OCI-LY1 (cell line): ENCODE data around the gene ADK.

Experiments
- H2AFZ ChIP-seq: fragments of 200-600 bp; sonication (generic), shearing (Covaris generic); 2 replicates; pipeline ENCODE4 v1.6.0; 2014; ENCODE audit warnings: antibody characterized with exemption, mild to moderate bottlenecking, low read length
- H3F3A ChIP-seq: fragments of 200-600 bp; sonication (generic), shearing (Covaris generic); 2 replicates; pipeline ENCODE4 v1.6.0; 2014; ENCODE audit warnings: mild to moderate bottlenecking, antibody characterized with exemption, low read length, moderate library complexity; ENCODE audit not compliant: insufficient read depth
- H3K27ac ChIP-seq: fragments of 200-600 bp; sonication (generic); 2 replicates; pipeline ENCODE4 v1.5.1; 2014; ENCODE audit warnings: low read length, mixed run types, mild to moderate bottlenecking, low read depth; ENCODE audit not compliant: poor library complexity, severe bottlenecking
- H3K27me3 ChIP-seq: fragments of 200-600 bp; sonication (generic); 2 replicates; pipeline ENCODE4 v1.6.0; 2014; ENCODE audit warnings: antibody characterized with exemption, mild to moderate bottlenecking, low read length, moderate library complexity; ENCODE audit not compliant: insufficient read depth
- H3K36me3 ChIP-seq: fragments of 200-600 bp; sonication (generic); 2 replicates; pipeline ENCODE4 v1.6.1; 2014; ENCODE audit warnings: mild to moderate bottlenecking, antibody characterized with exemption, low read length, moderate library complexity, mixed read lengths; ENCODE audit not compliant: insufficient read depth
- H3K4me1 ChIP-seq: fragments of 200-600 bp; sonication (generic); 2 replicates; pipeline ENCODE4 v1.5.1; 2014; ENCODE audit warnings: mild to moderate bottlenecking, low read length, moderate library complexity; ENCODE audit not compliant: insufficient read depth, severe bottlenecking
- H3K4me2 ChIP-seq: fragments of 200-600 bp; sonication (generic), shearing (Covaris generic); 2 replicates; pipeline ENCODE4 v1.6.1; 2014; ENCODE audit warnings: low read length
- H3K4me3 ChIP-seq: fragments of 200-600 bp; sonication (generic); 2 replicates; pipeline ENCODE4 v1.5.1; 2014; ENCODE audit warnings: low read length, low read depth, mild to moderate bottlenecking, mixed read lengths; ENCODE audit not compliant: poor library complexity, severe bottlenecking
- H3K79me2 ChIP-seq: fragments of 200-600 bp; shearing (Covaris generic); 2 replicates; pipeline ENCODE4 v1.6.1; 2016; ENCODE audit warnings: mixed run types, low read length, mixed read lengths; ENCODE audit not compliant: insufficient read depth
- H3K9ac ChIP-seq: fragments of 200-600 bp; sonication (generic), shearing (Covaris generic); 2 replicates; pipeline ENCODE4 v1.6.1; 2014; ENCODE audit warnings: mild to moderate bottlenecking, low read length, mixed read lengths
- H3K9me2 ChIP-seq: fragments of 200-600 bp; sonication (generic), shearing (Covaris generic); 2 replicates; pipeline ENCODE4 v1.6.1; 2014; ENCODE audit warnings: low read depth, mild to moderate bottlenecking, low read length, mixed read lengths
- H3K9me3 ChIP-seq: fragments of 200-600 bp; shearing (Covaris generic); 2 replicates; pipeline ENCODE4 v1.6.1; 2014; ENCODE audit warnings: low read length, mixed read lengths
- H4K20me1 ChIP-seq: fragments of 200-600 bp; sonication (generic), shearing (Covaris generic); 2 replicates; pipeline ENCODE4 v1.6.0; 2016; ENCODE audit warnings: mild to moderate bottlenecking, low read length; ENCODE audit not compliant: insufficient read depth
- EZH2 ChIP-seq: fragments of 200-600 bp; sonication (generic), shearing (Covaris generic); IDR thresholded peaks from 2 replicates; pipeline ENCODE4 v1.8.0; 2017; ENCODE audit warnings: borderline replicate concordance, mixed run types, mild to moderate bottlenecking, antibody characterized with exemption, low read length, moderate library complexity, mixed read lengths
- TF ChIP-seq, protein P1 (sequence below): fragments of 200-600 bp; sonication (generic), shearing (Covaris generic); IDR thresholded peaks from 2 replicates; pipeline ENCODE4 v1.5.1; 2017; ENCODE audit warnings: mild to moderate bottlenecking, antibody characterized with exemption, low read length, moderate library complexity, mixed read lengths

The ADK gene

DNA sequence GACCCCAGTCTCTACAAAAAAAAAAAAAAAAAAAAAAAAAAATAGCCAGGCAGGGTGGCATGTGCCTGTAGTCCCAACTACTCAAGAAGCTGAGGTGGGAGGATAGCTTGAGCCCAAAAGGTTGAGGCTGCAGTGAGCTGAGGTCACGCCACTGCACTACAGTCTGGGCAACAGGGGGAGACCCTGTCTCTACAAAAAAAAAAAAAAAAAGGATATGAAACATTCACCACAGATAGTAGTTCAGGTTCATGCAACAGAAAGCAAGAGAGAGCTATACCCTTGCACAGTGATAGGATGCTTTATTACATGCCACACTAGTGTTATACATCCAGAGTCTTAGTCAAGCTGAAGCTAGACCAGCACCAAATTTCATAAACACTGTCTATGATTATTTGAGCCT is 526.9 kb downstream of the ADK start:
- Histone ChIP-seq H3K4me3 (no peak overlapping the region), H3K4me1 (peaks cover 7% of the 10 kb centered on the region), H3K27me3 (no peaks in the 10 kb centered on the region), H3K79me2 (no peaks in the 10 kb centered on the region), H3K9me3 (peaks cover 13% of the 10 kb centered on the region), H3K9me2 (no peaks in the 10 kb centered on the region), H2AFZ (no peak overlapping the region), H3K27ac (no peak overlapping the region), H3K36me3 (peaks cover 16% of the 10 kb centered on the region), H3K4me2 (no peak overlapping the region), H3F3A (no peaks in the 10 kb centered on the region), H4K20me1 (no peaks in the 10 kb centered on the region), H3K9ac (no peak overlapping the region)
- no peak for TF ChIP-seq EZH2
- TF ChIP-seq, protein P1, sequence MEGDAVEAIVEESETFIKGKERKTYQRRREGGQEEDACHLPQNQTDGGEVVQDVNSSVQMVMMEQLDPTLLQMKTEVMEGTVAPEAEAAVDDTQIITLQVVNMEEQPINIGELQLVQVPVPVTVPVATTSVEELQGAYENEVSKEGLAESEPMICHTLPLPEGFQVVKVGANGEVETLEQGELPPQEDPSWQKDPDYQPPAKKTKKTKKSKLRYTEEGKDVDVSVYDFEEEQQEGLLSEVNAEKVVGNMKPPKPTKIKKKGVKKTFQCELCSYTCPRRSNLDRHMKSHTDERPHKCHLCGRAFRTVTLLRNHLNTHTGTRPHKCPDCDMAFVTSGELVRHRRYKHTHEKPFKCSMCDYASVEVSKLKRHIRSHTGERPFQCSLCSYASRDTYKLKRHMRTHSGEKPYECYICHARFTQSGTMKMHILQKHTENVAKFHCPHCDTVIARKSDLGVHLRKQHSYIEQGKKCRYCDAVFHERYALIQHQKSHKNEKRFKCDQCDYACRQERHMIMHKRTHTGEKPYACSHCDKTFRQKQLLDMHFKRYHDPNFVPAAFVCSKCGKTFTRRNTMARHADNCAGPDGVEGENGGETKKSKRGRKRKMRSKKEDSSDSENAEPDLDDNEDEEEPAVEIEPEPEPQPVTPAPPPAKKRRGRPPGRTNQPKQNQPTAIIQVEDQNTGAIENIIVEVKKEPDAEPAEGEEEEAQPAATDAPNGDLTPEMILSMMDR: no peak

DNA sequence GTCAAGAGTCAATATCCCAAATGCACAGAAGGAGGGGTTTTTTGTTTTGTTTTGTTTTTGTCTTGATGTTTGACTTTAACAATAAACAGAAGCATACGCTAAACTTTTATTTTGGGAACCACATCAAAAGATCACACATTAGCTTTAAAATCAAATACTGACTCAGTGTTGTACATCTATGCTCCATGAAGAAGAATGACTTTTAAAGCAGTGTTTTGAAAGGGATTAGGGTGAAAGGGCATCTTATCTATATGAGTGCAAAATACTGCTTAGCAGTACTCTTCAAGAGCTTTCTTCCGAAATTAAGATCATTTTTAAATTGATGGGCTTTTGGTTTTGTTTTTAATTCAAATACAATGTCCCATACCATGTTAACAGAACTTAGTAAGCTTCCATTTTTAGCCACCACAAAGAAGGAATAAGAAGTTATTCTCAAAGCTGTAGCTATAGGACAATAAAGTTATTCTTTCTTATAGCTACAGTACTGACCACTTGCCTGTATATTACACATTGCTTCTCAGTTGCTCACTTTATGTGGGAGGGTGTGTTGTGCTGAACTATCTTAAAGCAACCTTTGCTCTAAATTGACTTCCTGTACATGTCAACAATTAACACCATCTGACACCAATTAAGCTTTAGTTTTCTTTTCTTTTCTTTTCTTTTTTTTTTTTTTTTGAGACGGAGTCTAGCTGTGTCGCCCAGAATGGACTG is 531.1 kb downstream of the ADK start:
- no peak for TF ChIP-seq EZH2
- TF ChIP-seq, protein P1: no peak
- H3K4me3 ChIP-seq: no peak overlapping the region
- peaks cover 5% of the 10 kb centered on the region; the same call in 1 of the 2 replicates for H3K36me3 ChIP-seq
- H3K9me3 ChIP-seq: no peaks in the 10 kb centered on the region
- H3K27me3 ChIP-seq: no peaks in the 10 kb centered on the region
- no peak overlapping the region for H2AFZ ChIP-seq
- H3F3A ChIP-seq: no peaks in the 10 kb centered on the region
- no peaks in the 10 kb centered on the region for H3K79me2 ChIP-seq
- no peak overlapping the region for H3K9ac ChIP-seq
- H4K20me1 ChIP-seq: no peaks in the 10 kb centered on the region
- H3K4me2 ChIP-seq: no peak overlapping the region
- H3K4me1 ChIP-seq: peaks cover 21% of the 10 kb centered on the region
- no peak overlapping the region for H3K27ac ChIP-seq
- H3K9me2 ChIP-seq: no peaks in the 10 kb centered on the region

DNA sequence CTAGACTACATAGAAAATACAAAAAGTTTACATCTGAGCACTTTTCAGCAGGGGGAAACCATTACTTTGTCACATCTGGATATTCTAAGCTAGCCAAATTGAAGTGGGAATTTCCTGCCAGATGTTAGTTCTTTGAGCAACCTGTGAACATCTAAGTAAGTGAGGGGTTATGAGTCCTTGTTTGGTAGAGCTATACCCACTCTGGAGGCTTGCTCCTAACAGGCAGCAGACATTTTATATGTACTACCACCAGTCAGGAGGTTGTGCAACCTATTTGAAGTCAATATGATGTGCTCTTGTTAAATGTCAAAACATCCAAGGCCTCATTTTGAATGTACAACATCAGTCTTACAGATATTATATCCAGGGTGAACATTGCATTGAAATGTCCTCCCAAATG is 532.0 kb downstream of the ADK start:
- TF ChIP-seq, protein P1: no peak
- TF ChIP-seq EZH2: no peak
- Histone ChIP-seq H3K36me3 (peaks cover 12% of the 10 kb centered on the region; the same call in 1 of the 2 replicates), H3K4me2 (no peak overlapping the region), H3K79me2 (no peaks in the 10 kb centered on the region), H3K4me3 (no peak overlapping the region), H3K9me3 (no peaks in the 10 kb centered on the region), H3K27me3 (no peaks in the 10 kb centered on the region), H2AFZ (no peak overlapping the region), H3K9ac (no peak overlapping the region), H4K20me1 (no peaks in the 10 kb centered on the region), H3K4me1 (peaks cover 21% of the 10 kb centered on the region), H3F3A (no peaks in the 10 kb centered on the region), H3K9me2 (no peaks in the 10 kb centered on the region), H3K27ac (peak overlapping the region; percentile 33)
